HEK293 (cell line): ENCODE measurements around the gene CNN2.

Experiments
- BCL11A ChIP-seq: fragments of 450-650 bp; formaldehyde crosslinking; IDR thresholded peaks from 2 replicates; pipeline ENCODE4 v1.5.1; 2016; ENCODE audit warnings: low read depth, missing biosample characterization, missing genetic modification characterization
- FEZF1 ChIP-seq: fragments of 450-650 bp; formaldehyde crosslinking; IDR thresholded peaks from 2 replicates; pipeline ENCODE4 v1.5.1; 2016; ENCODE audit warnings: missing biosample characterization, missing genetic modification characterization
- GLIS2 ChIP-seq: fragments of 450-650 bp; formaldehyde crosslinking; IDR thresholded peaks from 2 replicates; pipeline ENCODE4 v1.5.1; 2016; ENCODE audit warnings: missing biosample characterization, missing genetic modification characterization
- KLF9 ChIP-seq: fragments of 450-650 bp; formaldehyde crosslinking; IDR thresholded peaks from 2 replicates; pipeline ENCODE4 v1.5.1; 2016; ENCODE audit warnings: missing biosample characterization, missing genetic modification characterization, low read depth
- MZF1 ChIP-seq: fragments of 450-650 bp; formaldehyde crosslinking; IDR thresholded peaks from 2 replicates; pipeline ENCODE4 v1.5.1; 2017; ENCODE audit warnings: missing biosample characterization, missing genetic modification characterization, borderline replicate concordance
- RBAK ChIP-seq: fragments of 450-650 bp; formaldehyde crosslinking; IDR thresholded peaks from 2 replicates; pipeline ENCODE4 v1.5.1; 2016; ENCODE audit warnings: missing biosample characterization, missing genetic modification characterization
- SP2 ChIP-seq: fragments of 450-650 bp; formaldehyde crosslinking; IDR thresholded peaks from 2 replicates; pipeline ENCODE4 v1.5.1; 2016; ENCODE audit warnings: missing biosample characterization, missing genetic modification characterization
- YY2 ChIP-seq: fragments of 450-650 bp; formaldehyde crosslinking; IDR thresholded peaks from 2 replicates; pipeline ENCODE4 v1.5.1; 2016; ENCODE audit warnings: missing biosample characterization, missing genetic modification characterization
- ZBTB48 ChIP-seq: fragments of 450-650 bp; formaldehyde crosslinking; IDR thresholded peaks from 2 replicates; pipeline ENCODE4 v1.5.1; 2016; ENCODE audit warnings: missing biosample characterization, missing genetic modification characterization
- ZBTB7A ChIP-seq: fragments of 450-650 bp; formaldehyde crosslinking; IDR thresholded peaks from 2 replicates; pipeline ENCODE4 v1.5.1; 2016; ENCODE audit warnings: low read depth, missing biosample characterization, missing genetic modification characterization
- ZFP69B ChIP-seq: fragments of 450-650 bp; formaldehyde crosslinking; IDR thresholded peaks from 2 replicates; pipeline ENCODE4 v1.5.1; 2016; ENCODE audit warnings: missing biosample characterization, missing genetic modification characterization
- ZNF174 ChIP-seq: fragments of 450-650 bp; formaldehyde crosslinking; IDR thresholded peaks from 2 replicates; pipeline ENCODE4 v1.5.0; 2017; ENCODE audit warnings: missing biosample characterization, mild to moderate bottlenecking, missing genetic modification characterization
- ZNF214 ChIP-seq: fragments of 450-650 bp; formaldehyde crosslinking; IDR thresholded peaks from 2 replicates; pipeline ENCODE4 v1.5.1; 2017; ENCODE audit warnings: missing biosample characterization, mild to moderate bottlenecking, missing genetic modification characterization, borderline replicate concordance
- ZNF24 ChIP-seq: fragments of 450-650 bp; formaldehyde crosslinking; IDR thresholded peaks from 2 replicates; pipeline ENCODE4 v1.5.1; 2016; ENCODE audit warnings: missing biosample characterization, missing genetic modification characterization
- ZNF292 ChIP-seq: fragments of 450-650 bp; formaldehyde crosslinking; IDR thresholded peaks from 2 replicates; pipeline ENCODE4 v1.5.1; 2016; ENCODE audit warnings: low read depth, missing biosample characterization, missing genetic modification characterization, borderline replicate concordance
- ZNF404 ChIP-seq: fragments of 450-650 bp; formaldehyde crosslinking; IDR thresholded peaks from 2 replicates; pipeline ENCODE4 v1.5.1; 2017; ENCODE audit warnings: missing biosample characterization, missing genetic modification characterization
- ZNF423 ChIP-seq: fragments of 450-650 bp; formaldehyde crosslinking; IDR thresholded peaks from 2 replicates; pipeline ENCODE4 v1.5.1; 2016; ENCODE audit warnings: missing biosample characterization, missing genetic modification characterization
- ZNF529 ChIP-seq: fragments of 450-650 bp; formaldehyde crosslinking; IDR thresholded peaks from 2 replicates; pipeline ENCODE4 v1.5.1; 2017; ENCODE audit warnings: missing genetic modification characterization, missing biosample characterization; ENCODE audit not compliant: insufficient replicate concordance
- ZNF621 ChIP-seq: fragments of 450-650 bp; formaldehyde crosslinking; IDR thresholded peaks from 2 replicates; pipeline ENCODE4 v1.5.1; 2017; ENCODE audit warnings: missing biosample characterization, missing genetic modification characterization
- ZNF658 ChIP-seq: fragments of 450-650 bp; formaldehyde crosslinking; IDR thresholded peaks from 2 replicates; pipeline ENCODE4; 2016; ENCODE audit warnings: missing biosample characterization, missing genetic modification characterization
- ZNF664 ChIP-seq: fragments of 450-650 bp; formaldehyde crosslinking; IDR thresholded peaks from 2 replicates; pipeline ENCODE4 v1.5.1; 2016; ENCODE audit warnings: missing biosample characterization, missing genetic modification characterization
- ZNF707 ChIP-seq: fragments of 450-650 bp; formaldehyde crosslinking; IDR thresholded peaks from 2 replicates; pipeline ENCODE4 v1.5.1; 2016; ENCODE audit warnings: missing biosample characterization, missing genetic modification characterization
- ZNF76 ChIP-seq: fragments of 450-650 bp; formaldehyde crosslinking; IDR thresholded peaks from 2 replicates; pipeline ENCODE4; 2016; ENCODE audit warnings: low read depth, missing biosample characterization, missing genetic modification characterization, borderline replicate concordance
- ZXDB ChIP-seq: fragments of 450-650 bp; formaldehyde crosslinking; IDR thresholded peaks from 2 replicates; pipeline ENCODE4 v1.5.1; 2016; ENCODE audit warnings: missing biosample characterization, missing genetic modification characterization
- TF ChIP-seq, protein P1 (sequence below): fragments of 450-650 bp; formaldehyde crosslinking; conservative IDR thresholded peaks from 2 replicates; pipeline ENCODE4 v1.5.1; 2016; ENCODE audit warnings: low read depth, missing biosample characterization, missing genetic modification characterization
- TF ChIP-seq, protein P2 (sequence below): fragments of 450-650 bp; formaldehyde crosslinking; IDR thresholded peaks from 2 replicates; pipeline ENCODE4 v1.5.1; 2016; ENCODE audit warnings: missing biosample characterization, missing genetic modification characterization
- TF ChIP-seq, protein P3 (sequence below): fragments of 450-650 bp; formaldehyde crosslinking; IDR thresholded peaks from 2 replicates; pipeline ENCODE4; 2016; ENCODE audit warnings: missing biosample characterization, missing genetic modification characterization
- TF ChIP-seq, protein P4 (sequence below): fragments of 450-650 bp; formaldehyde crosslinking; IDR thresholded peaks from 2 replicates; pipeline ENCODE4 v1.5.0; 2017; ENCODE audit warnings: missing biosample characterization, missing genetic modification characterization, borderline replicate concordance
- TF ChIP-seq, protein P5 (sequence below): fragments of 450-650 bp; IDR thresholded peaks from 2 replicates; pipeline ENCODE4 v1.5.1; 2018; ENCODE audit warnings: missing biosample characterization, missing genetic modification characterization

The CNN2 gene

DNA sequence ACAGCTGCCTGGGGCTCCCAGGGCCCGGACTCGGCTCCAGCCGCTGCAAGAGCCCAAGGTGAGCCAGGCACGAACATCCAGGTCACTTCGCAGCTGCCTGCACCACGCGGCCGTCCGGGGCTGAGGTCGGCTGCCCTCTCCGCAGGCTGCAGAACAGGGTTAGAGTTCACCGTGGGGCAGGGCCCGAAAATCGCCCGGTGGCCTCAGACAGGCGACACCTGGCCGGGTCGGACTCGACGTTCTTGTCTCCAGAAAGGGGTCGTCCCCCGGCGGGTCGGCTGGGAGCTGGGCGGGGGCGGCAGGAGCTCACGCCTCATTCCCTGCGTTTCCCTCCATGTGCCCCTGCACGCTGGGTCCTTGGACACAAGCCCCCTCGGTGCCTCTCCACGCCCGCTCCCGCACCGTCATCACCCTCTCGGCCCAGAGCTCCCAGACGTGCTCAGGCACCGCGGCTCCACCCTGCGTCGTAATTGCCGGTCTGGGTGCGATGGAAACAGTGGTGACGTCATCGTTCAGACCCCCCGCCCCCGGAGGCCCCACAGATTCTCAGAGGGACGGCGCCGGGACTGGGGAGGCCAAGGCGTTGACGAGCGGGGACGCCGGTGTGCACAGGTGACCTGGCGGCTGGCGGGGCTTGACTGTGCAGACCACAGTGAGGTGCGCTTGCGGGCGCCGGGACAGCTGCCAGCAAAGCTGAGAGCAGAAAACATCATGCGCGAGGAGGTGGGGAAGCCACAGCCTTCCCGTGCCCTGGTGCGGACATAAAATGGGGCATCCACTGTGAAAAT lies 30.2 kb upstream of the CNN2 start (continued):
- TF ChIP-seq, protein P1, sequence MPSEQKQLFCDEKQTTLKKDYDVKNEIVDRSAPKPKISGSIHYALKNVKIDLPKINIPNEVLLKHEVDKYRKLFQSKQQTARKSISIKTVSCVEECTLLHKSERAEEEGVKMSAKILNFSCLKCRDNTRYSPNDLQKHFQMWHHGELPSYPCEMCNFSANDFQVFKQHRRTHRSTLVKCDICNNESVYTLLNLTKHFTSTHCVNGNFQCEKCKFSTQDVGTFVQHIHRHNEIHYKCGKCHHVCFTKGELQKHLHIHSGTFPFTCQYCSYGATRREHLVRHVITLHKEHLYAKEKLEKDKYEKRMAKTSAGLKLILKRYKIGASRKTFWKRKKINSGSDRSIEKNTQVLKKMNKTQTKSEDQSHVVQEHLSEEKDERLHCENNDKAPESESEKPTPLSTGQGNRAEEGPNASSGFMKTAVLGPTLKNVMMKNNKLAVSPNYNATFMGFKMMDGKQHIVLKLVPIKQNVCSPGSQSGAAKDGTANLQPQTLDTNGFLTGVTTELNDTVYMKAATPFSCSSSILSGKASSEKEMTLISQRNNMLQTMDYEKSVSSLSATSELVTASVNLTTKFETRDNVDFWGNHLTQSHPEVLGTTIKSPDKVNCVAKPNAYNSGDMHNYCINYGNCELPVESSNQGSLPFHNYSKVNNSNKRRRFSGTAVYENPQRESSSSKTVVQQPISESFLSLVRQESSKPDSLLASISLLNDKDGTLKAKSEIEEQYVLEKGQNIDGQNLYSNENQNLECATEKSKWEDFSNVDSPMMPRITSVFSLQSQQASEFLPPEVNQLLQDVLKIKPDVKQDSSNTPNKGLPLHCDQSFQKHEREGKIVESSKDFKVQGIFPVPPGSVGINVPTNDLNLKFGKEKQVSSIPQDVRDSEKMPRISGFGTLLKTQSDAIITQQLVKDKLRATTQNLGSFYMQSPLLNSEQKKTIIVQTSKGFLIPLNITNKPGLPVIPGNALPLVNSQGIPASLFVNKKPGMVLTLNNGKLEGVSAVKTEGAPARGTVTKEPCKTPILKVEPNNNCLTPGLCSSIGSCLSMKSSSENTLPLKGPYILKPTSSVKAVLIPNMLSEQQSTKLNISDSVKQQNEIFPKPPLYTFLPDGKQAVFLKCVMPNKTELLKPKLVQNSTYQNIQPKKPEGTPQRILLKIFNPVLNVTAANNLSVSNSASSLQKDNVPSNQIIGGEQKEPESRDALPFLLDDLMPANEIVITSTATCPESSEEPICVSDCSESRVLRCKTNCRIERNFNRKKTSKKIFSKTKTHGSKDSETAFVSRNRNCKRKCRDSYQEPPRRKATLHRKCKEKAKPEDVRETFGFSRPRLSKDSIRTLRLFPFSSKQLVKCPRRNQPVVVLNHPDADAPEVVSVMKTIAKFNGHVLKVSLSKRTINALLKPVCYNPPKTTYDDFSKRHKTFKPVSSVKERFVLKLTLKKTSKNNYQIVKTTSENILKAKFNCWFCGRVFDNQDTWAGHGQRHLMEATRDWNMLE (tag by site-specific recombination) = no peak
- peak; percentile 77; the same call in 1 of the 2 replicates for TF ChIP-seq ZBTB48 (tag by site-specific recombination)
- TF ChIP-seq ZNF174 = no peak
- TF ChIP-seq, protein P2, sequence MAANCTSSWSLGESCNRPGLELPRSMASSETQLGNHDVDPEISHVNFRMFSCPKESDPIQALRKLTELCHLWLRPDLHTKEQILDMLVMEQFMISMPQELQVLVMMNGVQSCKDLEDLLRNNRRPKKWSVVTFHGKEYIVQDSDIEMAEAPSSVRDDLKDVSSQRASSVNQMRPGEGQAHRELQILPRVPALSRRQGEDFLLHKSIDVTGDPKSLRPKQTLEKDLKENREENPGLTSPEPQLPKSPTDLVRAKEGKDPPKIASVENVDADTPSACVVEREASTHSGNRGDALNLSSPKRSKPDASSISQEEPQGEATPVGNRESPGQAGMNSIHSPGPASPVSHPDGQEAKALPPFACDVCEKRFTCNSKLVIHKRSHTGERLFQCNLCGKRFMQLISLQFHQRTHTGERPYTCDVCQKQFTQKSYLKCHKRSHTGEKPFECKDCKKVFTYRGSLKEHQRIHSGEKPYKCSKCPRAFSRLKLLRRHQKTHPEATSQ (tag by site-specific recombination) = no peak
- TF ChIP-seq ZNF24 (tag by site-specific recombination) = 0 out of 2 replicates have a peak, but pooled peaks have one; percentile 74
- peak; percentile 81 for TF ChIP-seq ZNF76 (tag by site-specific recombination)
- no peak for TF ChIP-seq ZNF214 (tag by site-specific recombination)
- TF ChIP-seq, protein P3, sequence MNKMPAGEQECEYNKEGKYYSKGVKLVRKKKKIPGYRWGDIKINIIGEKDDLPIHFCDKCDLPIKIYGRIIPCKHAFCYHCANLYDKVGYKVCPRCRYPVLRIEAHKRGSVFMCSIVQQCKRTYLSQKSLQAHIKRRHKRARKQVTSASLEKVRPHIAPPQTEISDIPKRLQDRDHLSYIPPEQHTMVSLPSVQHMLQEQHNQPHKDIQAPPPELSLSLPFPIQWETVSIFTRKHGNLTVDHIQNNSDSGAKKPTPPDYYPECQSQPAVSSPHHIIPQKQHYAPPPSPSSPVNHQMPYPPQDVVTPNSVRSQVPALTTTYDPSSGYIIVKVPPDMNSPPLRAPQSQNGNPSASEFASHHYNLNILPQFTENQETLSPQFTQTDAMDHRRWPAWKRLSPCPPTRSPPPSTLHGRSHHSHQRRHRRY = no peak
- TF ChIP-seq GLIS2 = peak; percentile 99
- TF ChIP-seq ZNF292 = no peak
- no peak for TF ChIP-seq ZNF621 (tag by site-specific recombination)
- TF ChIP-seq ZNF664 (tag by site-specific recombination) = no peak
- TF ChIP-seq RBAK (tag by site-specific recombination) = no peak
- TF ChIP-seq ZNF404 (tag by site-specific recombination) = no peak
- no peak for TF ChIP-seq ZNF658 (tag by site-specific recombination)
- no peak for TF ChIP-seq ZNF529 (tag by site-specific recombination)
- TF ChIP-seq MZF1 (tag by site-specific recombination) = 0 out of 2 replicates have a peak, but pooled peaks have one; percentile 41
- TF ChIP-seq, protein P4, sequence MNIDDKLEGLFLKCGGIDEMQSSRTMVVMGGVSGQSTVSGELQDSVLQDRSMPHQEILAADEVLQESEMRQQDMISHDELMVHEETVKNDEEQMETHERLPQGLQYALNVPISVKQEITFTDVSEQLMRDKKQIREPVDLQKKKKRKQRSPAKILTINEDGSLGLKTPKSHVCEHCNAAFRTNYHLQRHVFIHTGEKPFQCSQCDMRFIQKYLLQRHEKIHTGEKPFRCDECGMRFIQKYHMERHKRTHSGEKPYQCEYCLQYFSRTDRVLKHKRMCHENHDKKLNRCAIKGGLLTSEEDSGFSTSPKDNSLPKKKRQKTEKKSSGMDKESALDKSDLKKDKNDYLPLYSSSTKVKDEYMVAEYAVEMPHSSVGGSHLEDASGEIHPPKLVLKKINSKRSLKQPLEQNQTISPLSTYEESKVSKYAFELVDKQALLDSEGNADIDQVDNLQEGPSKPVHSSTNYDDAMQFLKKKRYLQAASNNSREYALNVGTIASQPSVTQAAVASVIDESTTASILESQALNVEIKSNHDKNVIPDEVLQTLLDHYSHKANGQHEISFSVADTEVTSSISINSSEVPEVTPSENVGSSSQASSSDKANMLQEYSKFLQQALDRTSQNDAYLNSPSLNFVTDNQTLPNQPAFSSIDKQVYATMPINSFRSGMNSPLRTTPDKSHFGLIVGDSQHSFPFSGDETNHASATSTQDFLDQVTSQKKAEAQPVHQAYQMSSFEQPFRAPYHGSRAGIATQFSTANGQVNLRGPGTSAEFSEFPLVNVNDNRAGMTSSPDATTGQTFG (tag by site-specific recombination) = no peak
- peak; percentile 64 for TF ChIP-seq SP2 (tag by site-specific recombination)
- TF ChIP-seq FEZF1 (tag by site-specific recombination) = no peak
- TF ChIP-seq ZFP69B (tag by site-specific recombination) = peak; percentile 93
- TF ChIP-seq YY2 = peak; percentile 51; the same call in 1 of the 2 replicates
- TF ChIP-seq KLF9 (tag by site-specific recombination) = peak; percentile 69
- peak; percentile 84 for TF ChIP-seq ZXDB
- TF ChIP-seq ZBTB7A = peak; percentile 94
- TF ChIP-seq BCL11A (tag by site-specific recombination) = peak; percentile 94
- TF ChIP-seq ZNF707 (tag by site-specific recombination) = no peak
- peak; percentile 71; the same call in 1 of the 2 replicates for TF ChIP-seq ZNF423 (tag by site-specific recombination)
- TF ChIP-seq, protein P5, sequence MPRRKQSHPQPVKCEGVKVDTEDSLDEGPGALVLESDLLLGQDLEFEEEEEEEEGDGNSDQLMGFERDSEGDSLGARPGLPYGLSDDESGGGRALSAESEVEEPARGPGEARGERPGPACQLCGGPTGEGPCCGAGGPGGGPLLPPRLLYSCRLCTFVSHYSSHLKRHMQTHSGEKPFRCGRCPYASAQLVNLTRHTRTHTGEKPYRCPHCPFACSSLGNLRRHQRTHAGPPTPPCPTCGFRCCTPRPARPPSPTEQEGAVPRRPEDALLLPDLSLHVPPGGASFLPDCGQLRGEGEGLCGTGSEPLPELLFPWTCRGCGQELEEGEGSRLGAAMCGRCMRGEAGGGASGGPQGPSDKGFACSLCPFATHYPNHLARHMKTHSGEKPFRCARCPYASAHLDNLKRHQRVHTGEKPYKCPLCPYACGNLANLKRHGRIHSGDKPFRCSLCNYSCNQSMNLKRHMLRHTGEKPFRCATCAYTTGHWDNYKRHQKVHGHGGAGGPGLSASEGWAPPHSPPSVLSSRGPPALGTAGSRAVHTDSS (tag by site-specific recombination) = peak; percentile 57; the same call in 1 of the 2 replicates
